H1 (cell line): Measurements from ENCODE around the gene MPP3. TPM values are rescaled to one million over a fixed set of nuclear protein-coding genes. Genes with fewer than 3 reads are reported as not detected.

ENCODE experiments used
- CTCF ChIA-PET: fragments of 300-600 bp; sonication (Branson Sonifier 250); formaldehyde crosslinking; loops from one replicate; lab custom pipeline; 2021; ENCODE audit not compliant: partially characterized antibody; lab: Charles Lee
- POLR2A ChIA-PET: fragments of 300-600 bp; sonication (Branson Sonifier 250); formaldehyde crosslinking; loops from one replicate; lab custom pipeline; 2021; ENCODE audit warnings: inconsistent platforms; ENCODE audit not compliant: partially characterized antibody; lab: Charles Lee
- DNase-seq, 2 experiments: peaks; one replicate each; pipeline versions ENCODE4 v3.0.0 to v3.0.0-alpha.2; 2010 to 2022; ENCODE audit warnings: low spot score in 2 of 2, low read depth in 1 of 2, mixed read lengths in 1 of 2
- FAIRE-seq: peaks from 2 replicates; lab custom pipeline; 2011; peaks lifted over from hg19 to GRCh38; lab: Jason Lieb, UNC
- H2AFZ ChIP-seq: 2 replicates; pipeline ENCODE4 v1.8.1; 2012; ENCODE audit warnings: low read length, inconsistent platforms
- H2AK5ac ChIP-seq: 2 replicates; pipeline ENCODE4 v1.6.1; 2013; ENCODE audit warnings: low read depth, low read length
- H2BK120ac ChIP-seq: replicated peaks from 2 replicates; pipeline ENCODE3; 2013; ENCODE audit warnings: low read depth, low read length, inconsistent platforms
- H2BK12ac ChIP-seq: 2 replicates; pipeline ENCODE4 v1.6.1; 2013; ENCODE audit warnings: low read depth, low read length
- H2BK15ac ChIP-seq: 2 replicates; pipeline ENCODE4 v1.6.1; 2013; ENCODE audit warnings: low read length
- H2BK20ac ChIP-seq: 2 replicates; pipeline ENCODE4 v1.6.1; 2013; ENCODE audit warnings: low read length
- H2BK5ac ChIP-seq: 2 replicates; pipeline ENCODE4 v1.6.1; 2013; ENCODE audit warnings: low read depth, low read length
- H3K14ac ChIP-seq: 2 replicates; pipeline ENCODE4 v1.6.1; 2013; ENCODE audit warnings: inconsistent platforms; ENCODE audit not compliant: insufficient read length
- H3K18ac ChIP-seq: 2 replicates; pipeline ENCODE4 v1.6.1; 2013; ENCODE audit warnings: low read length; ENCODE audit errors: extremely low read depth
- H3K23ac ChIP-seq: 2 replicates; pipeline ENCODE4 v1.6.1; 2013; ENCODE audit warnings: inconsistent platforms; ENCODE audit not compliant: insufficient read length
- H3K23me2 ChIP-seq: 2 replicates; pipeline ENCODE4 v1.6.1; 2013; ENCODE audit warnings: low read depth, low read length
- H3K27ac ChIP-seq: 2 replicates; pipeline ENCODE4 v1.6.1; 2011; ENCODE audit warnings: low read depth, low read length, inconsistent platforms
- H3K27me3 ChIP-seq, 4 experiments: replicated peaks in 1 of 4; 1 replicate in 1 of 4; 2 replicates in 3 of 4; pipeline versions ENCODE4 v1.6.1 to v1.8.1; 2011 to 2013; ENCODE audit warnings: low read length in 3 of 4, mild to moderate bottlenecking in 3 of 4, inconsistent platforms in 2 of 4, mixed read lengths in 2 of 4, moderate library complexity in 1 of 4; ENCODE audit not compliant: control insufficient read depth in 3 of 4, insufficient read depth in 3 of 4; ENCODE audit errors: extremely low read depth in 1 of 4
- H3K36me3 ChIP-seq, 4 experiments: 2 replicates each; pipeline versions ENCODE4 v1.6.1 to v1.8.1; 2011 to 2013; ENCODE audit warnings: mild to moderate bottlenecking in 4 of 4, low read length in 3 of 4, moderate library complexity in 2 of 4, control low read depth in 1 of 4, inconsistent platforms in 1 of 4; ENCODE audit not compliant: insufficient read depth in 4 of 4, control insufficient read depth in 2 of 4
- H3K4ac ChIP-seq: replicated peaks from 2 replicates; pipeline ENCODE3; 2013; ENCODE audit warnings: low read length, low read depth, mixed read lengths, inconsistent platforms; ENCODE audit not compliant: insufficient read length
- H3K4me1 ChIP-seq, 4 experiments: replicated peaks in 1 of 4; 1 replicate in 1 of 4; 2 replicates in 3 of 4; pipeline versions ENCODE4 v1.6.1 to v1.8.1; 2011 to 2013; ENCODE audit warnings: low read length in 3 of 4, inconsistent platforms in 2 of 4, mixed read lengths in 1 of 4; ENCODE audit not compliant: insufficient read depth in 4 of 4, control insufficient read depth in 3 of 4
- H3K4me2 ChIP-seq, 2 experiments: 2 replicates each; pipeline versions ENCODE4 v1.6.1 to v1.8.1; 2011 to 2013; ENCODE audit warnings: low read depth in 2 of 2, low read length in 2 of 2, control low read depth in 1 of 2, inconsistent platforms in 1 of 2, mild to moderate bottlenecking in 1 of 2; ENCODE audit not compliant: insufficient read depth in 1 of 2
- H3K4me3 ChIP-seq, 4 experiments: fragments of 200-600, 300-600 bp in 1 of 4; sonication (generic), shearing (Covaris generic), sonication (Bioruptor Twin) in 1 of 4; 2 replicates each; pipeline versions ENCODE4 v1.5.1 to v1.8.1; 2011 to 2016; ENCODE audit warnings: low read length in 4 of 4, low read depth in 3 of 4, control low read depth in 2 of 4, inconsistent platforms in 2 of 4, mild to moderate bottlenecking in 2 of 4, mixed read lengths in 1 of 4, moderate library complexity in 1 of 4; ENCODE audit not compliant: insufficient read depth in 2 of 4; ENCODE audit errors: extremely low read depth in 1 of 4
- H3K56ac ChIP-seq: replicated peaks from 2 replicates; pipeline ENCODE3; 2013; ENCODE audit warnings: low read depth, mild to moderate bottlenecking, mixed read lengths, low read length, inconsistent platforms; ENCODE audit not compliant: insufficient read length
- H3K79me1 ChIP-seq: 2 replicates; pipeline ENCODE4 v1.6.1; 2013; ENCODE audit warnings: low read depth, low read length, control low read depth
- H3K79me2 ChIP-seq, 2 experiments: 2 replicates each; pipeline versions ENCODE4 v1.6.1 to v1.8.1; 2012 to 2013; ENCODE audit warnings: low read length in 2 of 2, mild to moderate bottlenecking in 2 of 2, inconsistent platforms in 1 of 2; ENCODE audit not compliant: insufficient read depth in 2 of 2, control insufficient read depth in 1 of 2
- H3K9ac ChIP-seq, 4 experiments: replicated peaks in 1 of 4; 1 replicate in 1 of 4; 2 replicates in 3 of 4; pipeline versions ENCODE4 v1.6.1 to v1.8.1; 2011 to 2013; ENCODE audit warnings: low read depth in 3 of 4, low read length in 3 of 4, control low read depth in 2 of 4, mild to moderate bottlenecking in 2 of 4, moderate library complexity in 2 of 4, inconsistent platforms in 1 of 4; ENCODE audit errors: extremely low read depth in 1 of 4
- H3K9me3 ChIP-seq, 2 experiments: 2 replicates each; pipeline versions ENCODE4 v1.6.1 to v1.8.1; 2012 to 2013; ENCODE audit warnings: mild to moderate bottlenecking in 2 of 2, moderate library complexity in 2 of 2, control low read depth in 1 of 2, inconsistent platforms in 1 of 2, low read depth in 1 of 2, low read length in 1 of 2, mixed read lengths in 1 of 2; ENCODE audit not compliant: insufficient read depth in 2 of 2
- H4K20me1 ChIP-seq, 2 experiments: replicated peaks in 1 of 2; 2 replicates each; pipeline versions ENCODE3 to v1.8.1; 2011 to 2013; ENCODE audit warnings: inconsistent platforms in 2 of 2, low read length in 2 of 2, mild to moderate bottlenecking in 1 of 2; ENCODE audit not compliant: insufficient read depth in 2 of 2, control insufficient read depth in 1 of 2
- H4K5ac ChIP-seq: 2 replicates; pipeline ENCODE4 v1.6.1; 2013; ENCODE audit warnings: low read length, low read depth, mixed read lengths, inconsistent platforms; ENCODE audit not compliant: insufficient read length
- H4K8ac ChIP-seq: 2 replicates; pipeline ENCODE4 v1.8.0; 2013; ENCODE audit warnings: mild to moderate bottlenecking, moderate library complexity, low read length, inconsistent platforms; ENCODE audit not compliant: insufficient read depth; ENCODE audit errors: extremely low read depth
- H4K91ac ChIP-seq: replicated peaks from 2 replicates; pipeline ENCODE3; 2013; ENCODE audit warnings: low read length, mixed read lengths, inconsistent platforms; ENCODE audit not compliant: insufficient read length
- CTCF ChIP-seq, 3 experiments: IDR thresholded peaks; 1 replicate in 2 of 3; 2 replicates in 1 of 3; pipeline versions ENCODE4 v1.5.1 to v1.6.1; 2011; ENCODE audit warnings: low read length in 3 of 3, mild to moderate bottlenecking in 3 of 3, inconsistent platforms in 2 of 3, low read depth in 1 of 3, moderate library complexity in 1 of 3; ENCODE audit not compliant: insufficient read depth in 1 of 3; ENCODE audit errors: control extremely low read depth in 1 of 3
- HDAC6 ChIP-seq: IDR thresholded peaks from one replicate; pipeline ENCODE4 v1.7.1; 2012; ENCODE audit warnings: low read depth, mild to moderate bottlenecking, inconsistent platforms, low read length, moderate library complexity
- KDM1A ChIP-seq: fragments of 200-600, 300-600 bp; sonication (generic); IDR thresholded peaks from 2 replicates; pipeline ENCODE4 v1.7.1; 2016; ENCODE audit warnings: mild to moderate bottlenecking, low read length, borderline replicate concordance
- MAFK ChIP-seq: IDR thresholded peaks from 2 replicates; pipeline ENCODE4 v1.6.1; 2012; ENCODE audit warnings: low read depth, mild to moderate bottlenecking, improper control_type of control experiment, low read length
- NANOG ChIP-seq: IDR thresholded peaks from 2 replicates; pipeline ENCODE4 v1.6.1; 2011; ENCODE audit warnings: low read length, low read depth, mild to moderate bottlenecking, inconsistent platforms; ENCODE audit not compliant: insufficient read depth, poor library complexity, severe bottlenecking
- WGBS, 2 experiments: shearing (Covaris generic) in 1 of 2; methylation state at CpG; one replicate each; pipeline versions ENCODE4 v1.1.6 to v1.1.7; 2013 to 2015; ENCODE audit warnings: low lambda C conversion rate in 2 of 2, mixed read lengths in 2 of 2, inconsistent platforms in 1 of 2, low coverage in 1 of 2, missing lambda C conversion rate in 1 of 2; ENCODE audit not compliant: insufficient replicate concordance in 2 of 2, insufficient coverage in 1 of 2, insufficient read length in 1 of 2; ENCODE audit errors: extremely low coverage in 1 of 2, missing lambda C conversion rate in 1 of 2; 5-methylcytosine and 5-hydroxymethylcytosine counted together
- polyA plus RNA-seq, 7 experiments: library from polyadenylated mRNA; depleted of rRNA in 3 of 7; stranded (reverse) in 5 of 7; unstranded in 2 of 7; fragments of >200 nt in 5 of 7; fragments of 200-250 nt in 2 of 7; gene quantifications; 1 replicate in 5 of 7; 2 replicates in 1 of 7; 4 replicates in 1 of 7; pipeline versions ENCODE4 v1.2.1 to v1.2.3, GENCODE V29; 2011 to 2013; ENCODE audit warnings: missing spikeins in 2 of 7, mixed read lengths in 2 of 7
- total RNA-seq: library from RNA; stranded (reverse); fragmentation: NEBNext Ultra II Directional; extraction: Animal tissue kit (Norgen Biotek cat#: 25700); gene quantifications from 2 replicates; pipeline ENCODE4 v1.2.1, GENCODE V29; 2021

MPP3 gene
- total and polyA plus RNA-seq, 2 of the 8 experiments (the other 6 are each of a cell fraction or from before 2014, with no cell fraction given), result 3.1 to 6.1 TPM

DNA sequence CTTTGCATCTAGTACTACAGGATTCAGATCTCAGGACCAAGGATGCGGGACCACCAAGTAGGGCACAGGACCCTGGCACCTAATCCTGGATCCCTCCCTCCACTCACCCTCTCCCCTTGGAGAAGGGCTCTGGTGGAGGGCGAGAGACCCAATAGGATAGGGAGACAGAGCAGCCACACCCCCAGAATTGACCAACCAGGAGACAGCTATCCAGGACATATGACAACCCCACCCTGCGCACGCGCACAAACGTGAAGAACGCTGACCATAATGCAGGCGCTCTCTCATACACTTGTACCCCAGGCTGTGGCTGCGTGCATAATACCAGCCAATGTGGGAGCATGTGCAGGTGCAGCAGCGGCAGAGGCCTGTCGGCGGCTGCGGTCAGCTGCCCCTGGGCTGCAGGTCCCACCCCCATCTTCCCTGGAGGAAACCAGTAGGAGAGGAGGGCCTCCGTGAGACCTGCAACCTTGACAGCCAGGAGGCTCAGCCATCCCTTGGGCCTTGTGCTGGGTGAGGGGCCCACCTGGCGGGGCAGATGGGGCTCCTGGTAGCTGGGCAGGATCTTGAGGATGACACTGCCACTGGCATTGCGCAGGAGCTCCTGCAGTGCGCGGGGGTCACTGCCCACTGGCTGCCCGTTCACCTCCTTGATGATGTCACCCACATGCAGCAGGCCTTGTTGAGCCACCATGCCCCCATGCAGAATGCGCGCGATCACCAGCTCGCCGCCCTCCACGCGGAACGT lies 49.0 kb upstream of the MPP3 start:
- no peak overlapping the region for H2BK5ac ChIP-seq
- H2BK20ac ChIP-seq, result no peak overlapping the region
- no peaks in the 10 kb centered on the region; a peak in 2 of 8 replicates for H3K36me3 ChIP-seq
- no peak overlapping the region for H3K27ac ChIP-seq
- FAIRE-seq, result no peak
- no peaks in the 10 kb centered on the region for H3K23me2 ChIP-seq
- peaks cover 0 to 8% of the 10 kb centered on the region in 2 experiments for H4K20me1 ChIP-seq
- no peaks in the 10 kb centered on the region for H3K27me3 ChIP-seq
- H2AFZ ChIP-seq, result no peak overlapping the region
- H3K4me1 ChIP-seq, result peaks cover 0 to 8% (median 6%) of the 10 kb centered on the region in 4 experiments; a peak in 5 of 7 replicates
- TF ChIP-seq HDAC6, result no peak
- TF ChIP-seq KDM1A, result no peak
- no peak for TF ChIP-seq CTCF (IDR thresholded peaks at IDR 0.05; ENCODE audit: control extremely low read depth in 1 of 3, insufficient read depth in 1 of 3, low read depth in 1 of 3, low read length in 3 of 3)
- TF ChIP-seq NANOG, result no peak
- TF ChIP-seq MAFK, result no peak
- H4K8ac ChIP-seq, result no peak overlapping the region
- no peak overlapping the region for H3K4ac ChIP-seq
- H2BK12ac ChIP-seq, result no peak overlapping the region
- H3K79me2 ChIP-seq, result no peaks in the 10 kb centered on the region
- 90% methylated on average over 23 of the region's 27 CpGs; no CpG with 5 or more reads in 1 of the 2 experiments for WGBS, 2 experiments
- H3K4me3 ChIP-seq, result no peak overlapping the region
- no peaks in the 10 kb centered on the region for H3K79me1 ChIP-seq
- H3K56ac ChIP-seq, result no peak overlapping the region
- no peak overlapping the region for H3K14ac ChIP-seq
- H3K23ac ChIP-seq, result no peak overlapping the region
- H4K91ac ChIP-seq, result no peak overlapping the region
- CTCF ChIA-PET, result interaction anchor here (0.6 to 10.0 kb wide), 12 partner anchors 18 to 122 kb away, joined by 3 to 403 read pairs (median 4); partner anchors contain the start of genes CD300LG, MPP2 and PPY
- POLR2A ChIA-PET, result interaction anchor here (1.4 kb wide), 1 partner anchor 18 kb away, joined by 4 read pairs; no protein-coding TSS in a partner anchor
- no peaks in the 10 kb centered on the region for H3K9me3 ChIP-seq
- H3K9ac ChIP-seq, result no peak overlapping the region
- no peak overlapping the region for H2BK15ac ChIP-seq
- H4K5ac ChIP-seq, result no peak overlapping the region
- no peak overlapping the region for H3K18ac ChIP-seq
- no peak overlapping the region for H3K4me2 ChIP-seq
- DNase-seq, result no peak
- H2BK120ac ChIP-seq, result no peak overlapping the region
- H2AK5ac ChIP-seq, result no peak overlapping the region
